CD4-positive, alpha-beta T cell (primary cell): ENCODE results near the gene CPM. TPM values are rescaled to one million over a fixed set of nuclear protein-coding genes. Genes with fewer than 3 reads are reported as not detected.

Experiments used
- ATAC-seq: fragments of 200-7000 bp; cut with Tn5 transposase; one replicate; pipeline ENCODE4 v1.10.0; 2022; ENCODE audit warnings: mild to moderate bottlenecking; ENCODE audit not compliant: poor library complexity
- CTCF ChIA-PET: fragments of 350-600 bp; sonication (Branson Sonifier 250); formaldehyde crosslinking; loops from one replicate; lab custom pipeline; 2021; ENCODE audit warnings: antibody characterized with exemption, inconsistent platforms; lab: Charles Lee
- POLR2A ChIA-PET: fragments of 350-600 bp; sonication (Branson Sonifier 250); formaldehyde crosslinking; loops from one replicate; lab custom pipeline; 2021; ENCODE audit warnings: antibody characterized with exemption, inconsistent platforms; lab: Charles Lee
- DNase-seq, 14 experiments: peaks; one replicate each; pipeline ENCODE4 v3.0.0-alpha.2; 2013 to 2020; ENCODE audit warnings: mixed read lengths in 2 of 14
- H3K27ac ChIP-seq, 2 donors: one replicate each; pipeline versions ENCODE4 v1.5.1 to v1.7.0; 2013; ENCODE audit warnings: low read length in 2 of 2, low read depth in 1 of 2, mild to moderate bottlenecking in 1 of 2
- H3K27me3 ChIP-seq, 2 experiments: 1 replicate in 1 of 2; 2 replicates in 1 of 2; pipeline versions ENCODE4 v1.6.1 to v1.7.0; 2013; ENCODE audit warnings: low read length in 2 of 2, control low read depth in 1 of 2, mild to moderate bottlenecking in 1 of 2, moderate library complexity in 1 of 2; ENCODE audit not compliant: insufficient read depth in 2 of 2, control insufficient read depth in 1 of 2
- H3K36me3 ChIP-seq: one replicate; pipeline ENCODE4 v1.6.1; 2013; ENCODE audit warnings: low read length, control low read depth; ENCODE audit not compliant: insufficient read depth
- H3K4me1 ChIP-seq: one replicate; pipeline ENCODE4 v1.6.1; 2013; ENCODE audit warnings: low read length, control low read depth; ENCODE audit not compliant: insufficient read depth
- H3K4me3 ChIP-seq: one replicate; pipeline ENCODE4 v1.5.1; 2013; ENCODE audit warnings: mild to moderate bottlenecking, low read length, moderate library complexity
- H3K9me3 ChIP-seq, 2 experiments: 1 replicate in 1 of 2; 2 replicates in 1 of 2; pipeline versions ENCODE4 v1.6.1 to v1.7.0; 2013; ENCODE audit warnings: low read length in 2 of 2, mild to moderate bottlenecking in 2 of 2, control low read depth in 1 of 2, moderate library complexity in 1 of 2; ENCODE audit not compliant: control insufficient read depth in 1 of 2, insufficient read depth in 1 of 2
- H3K27ac Mint-ChIP-seq: one replicate; pipeline ENCODE4 v1.8.0; 2020; ENCODE audit warnings: mixed read lengths
- H3K27me3 Mint-ChIP-seq: one replicate; pipeline ENCODE4 v1.8.0; 2021; ENCODE audit warnings: mixed read lengths
- H3K36me3 Mint-ChIP-seq: one replicate; pipeline ENCODE4 v1.8.0; 2021; ENCODE audit warnings: low read depth, mixed read lengths
- H3K4me1 Mint-ChIP-seq: one replicate; pipeline ENCODE4 v1.8.0; 2021; ENCODE audit warnings: low read depth, mixed read lengths
- H3K4me3 Mint-ChIP-seq: one replicate; pipeline ENCODE4 v1.8.0; 2020; ENCODE audit warnings: mild to moderate bottlenecking, mixed read lengths
- H3K9me3 Mint-ChIP-seq: one replicate; pipeline ENCODE4 v1.8.0; 2020; ENCODE audit warnings: mixed read lengths
- CTCF ChIP-seq: fragments of 200-600 bp; IDR thresholded peaks from one replicate; pipeline ENCODE4 v1.8.0; 2022; ENCODE audit warnings: antibody characterized with exemption, mild to moderate bottlenecking
- intact Hi-C, 2 experiments: fragments of 100-400 bp; cut with DNase I in 1 of 2; cut with micrococcal nuclease in 1 of 2; formaldehyde crosslinking; loops; one replicate each; pipeline versions ENCODE4 v1.15.1 to v1.9.0; 2023 to 2025; cut with DNase I, micrococcal nuclease
- total RNA-seq, 174 experiments: library from RNA in 2 of 174; stranded (reverse) in 2 of 174; gene quantifications; one replicate each; pipeline ENCODE4 v1.2.3 and lab custom pipeline; 2021 to 2026

CPM gene
- total RNA-seq, 2 experiments from 2014 or later: 1.9 to 2.2 TPM

- intact Hi-C loops: no loop called here
- no peaks in the 10 kb centered on the region for H3K9me3 Mint-ChIP-seq
- no peaks in the 10 kb centered on the region for H3K36me3 Mint-ChIP-seq
- Histone ChIP-seq H3K27me3 (no peaks in the 10 kb centered on the region), H3K4me3 (no peak overlapping the region), H3K36me3 (no peaks in the 10 kb centered on the region), H3K27ac (no peak overlapping the region), H3K9me3 (no peaks in the 10 kb centered on the region), H3K4me1 (peaks cover 10% of the 10 kb centered on the region)
- TF ChIP-seq CTCF: no peak
- H3K27me3 Mint-ChIP-seq: no peaks in the 10 kb centered on the region
- H3K4me1 Mint-ChIP-seq: peaks cover 16% of the 10 kb centered on the region
- ATAC-seq (no peak), DNase-seq (no peak)
- POLR2A ChIA-PET: no interaction called here
- CTCF ChIA-PET: no interaction called here
- H3K27ac Mint-ChIP-seq: no peak overlapping the region
- H3K4me3 Mint-ChIP-seq: no peak overlapping the region
These were observed 44.7 kb downstream of the CPM start for GRCh38 chr12:68888243-68888642.

- Mint-ChIP-seq H3K36me3 (no peaks in the 10 kb centered on the region), H3K27ac (no peak overlapping the region), H3K4me1 (peaks cover 16% of the 10 kb centered on the region), H3K9me3 (no peaks in the 10 kb centered on the region), H3K4me3 (no peak overlapping the region), H3K27me3 (no peaks in the 10 kb centered on the region)
- CTCF ChIA-PET: no interaction called here
- POLR2A ChIA-PET: no interaction called here
- H3K27ac ChIP-seq: no peak overlapping the region
- H3K4me1 ChIP-seq: peaks cover 10% of the 10 kb centered on the region
- no peak overlapping the region for H3K4me3 ChIP-seq
- ATAC-seq (no peak), DNase-seq (no peak)
- TF ChIP-seq CTCF: no peak
- no peaks in the 10 kb centered on the region for H3K9me3 ChIP-seq
- H3K36me3 ChIP-seq: no peaks in the 10 kb centered on the region
- intact Hi-C loops: no loop called here
- H3K27me3 ChIP-seq: no peaks in the 10 kb centered on the region
These were observed 45.3 kb downstream of the CPM start for GRCh38 chr12:68887641-68888040.

GRCh38 chr12:68886636-68887572 is 46.1 kb downstream of the CPM start:
- no peak for TF ChIP-seq CTCF
- DNase-seq: no peak
- Histone ChIP-seq H3K27ac (no peak overlapping the region), H3K27me3 (no peaks in the 10 kb centered on the region), H3K4me1 (peaks cover 5% of the 10 kb centered on the region), H3K9me3 (no peaks in the 10 kb centered on the region), H3K4me3 (no peak overlapping the region), H3K36me3 (no peaks in the 10 kb centered on the region)
- no peak overlapping the region for H3K27ac Mint-ChIP-seq
- no peaks in the 10 kb centered on the region for H3K27me3 Mint-ChIP-seq
- intact Hi-C loops: no loop called here
- no peaks in the 10 kb centered on the region for H3K36me3 Mint-ChIP-seq
- ChIA-PET POLR2A (no interaction called here), CTCF (no interaction called here)
- ATAC-seq: no peak
- H3K4me1 Mint-ChIP-seq: peaks cover 11% of the 10 kb centered on the region
- peaks cover 3% of the 10 kb centered on the region for H3K9me3 Mint-ChIP-seq
- no peak overlapping the region for H3K4me3 Mint-ChIP-seq
